NCI-H2081 (cell line): ENCODE data around the gene SPTLC2.
A peak's percentile ranks its signal among the peaks of the same experiment; 100 is the strongest.
"Not testable (repeated sequence)": the region's sequence is repeated elsewhere in the genome, so short reads cannot be mapped to it uniquely, and the experiment has no call there.

Experiments
- DNase-seq, 2 experiments: peaks; one replicate each; lab custom pipeline; 2025; lab: John Stamatoyannopoulos, UW

Gene SPTLC2

GRCh38 chr14:77588411-77589025 lies 27.9 kb downstream of the SPTLC2 start:
- not testable (repeated sequence) for DNase-seq

- no peak for DNase-seq
Observed at GRCh38 chr14:77585385-77585784, 31.1 kb downstream of the SPTLC2 start.

GRCh38 chr14:77584809-77585208 lies 31.6 kb downstream of the SPTLC2 start:
- DNase-seq: no peak

- no peak for DNase-seq
Observed at GRCh38 chr14:77583657-77584056, 32.8 kb downstream of the SPTLC2 start.

GRCh38 chr14:77582511-77582910 lies 33.9 kb downstream of the SPTLC2 start:
- DNase-seq: no peak

GRCh38 chr14:77580964-77581505 lies 35.4 kb downstream of the SPTLC2 start:
- peak in 1 of 2 experiments; percentile 51 for DNase-seq

- no peak for DNase-seq
Observed at GRCh38 chr14:77580477-77580876, 36.0 kb downstream of the SPTLC2 start.

GRCh38 chr14:77579780-77580179 lies 36.7 kb downstream of the SPTLC2 start:
- DNase-seq: no peak

GRCh38 chr14:77579065-77579464 lies 37.4 kb downstream of the SPTLC2 start:
- no peak for DNase-seq

GRCh38 chr14:77574446-77575115 lies 41.9 kb downstream of the SPTLC2 start:
- DNase-seq: no peak

- no peak for DNase-seq
Observed at GRCh38 chr14:77573964-77574363, 42.5 kb downstream of the SPTLC2 start.

GRCh38 chr14:77570706-77571268 lies 45.6 kb downstream of the SPTLC2 start:
- DNase-seq: no peak

GRCh38 chr14:77565994-77566305 lies 50.5 kb downstream of the SPTLC2 start:
- no peak for DNase-seq

GRCh38 chr14:77565289-77565993 lies 51.0 kb downstream of the SPTLC2 start:
- DNase-seq: no peak

- DNase-seq: no peak
Observed at GRCh38 chr14:77562681-77563080, 53.8 kb downstream of the SPTLC2 start.

GRCh38 chr14:77561881-77562280 lies 54.6 kb downstream of the SPTLC2 start:
- peak in 1 of 2 experiments; percentile 34 for DNase-seq

GRCh38 chr14:77559381-77559780 lies 57.1 kb downstream of the SPTLC2 start:
- no peak for DNase-seq

GRCh38 chr14:77557391-77557790 lies 59.0 kb downstream of the SPTLC2 start:
- no peak for DNase-seq

- DNase-seq: no peak
Observed at GRCh38 chr14:77556946-77557345, 59.5 kb downstream of the SPTLC2 start.

GRCh38 chr14:77554816-77555599 lies 61.4 kb downstream of the SPTLC2 start:
- no peak for DNase-seq

- no peak for DNase-seq
Observed at GRCh38 chr14:77554207-77554606, 62.2 kb downstream of the SPTLC2 start.

- no peak for DNase-seq
Observed at GRCh38 chr14:77549451-77549850, 67.0 kb downstream of the SPTLC2 start.
